ENCODE measurements around the gene GADD45A.

- no peak for TF ChIP-seq TAF1 (IDR thresholded peaks at IDR 0.05; ENCODE audit: control insufficient read depth, extremely low read depth, insufficient read depth, low read length, severe bottlenecking)
- TF ChIP-seq, protein P1, sequence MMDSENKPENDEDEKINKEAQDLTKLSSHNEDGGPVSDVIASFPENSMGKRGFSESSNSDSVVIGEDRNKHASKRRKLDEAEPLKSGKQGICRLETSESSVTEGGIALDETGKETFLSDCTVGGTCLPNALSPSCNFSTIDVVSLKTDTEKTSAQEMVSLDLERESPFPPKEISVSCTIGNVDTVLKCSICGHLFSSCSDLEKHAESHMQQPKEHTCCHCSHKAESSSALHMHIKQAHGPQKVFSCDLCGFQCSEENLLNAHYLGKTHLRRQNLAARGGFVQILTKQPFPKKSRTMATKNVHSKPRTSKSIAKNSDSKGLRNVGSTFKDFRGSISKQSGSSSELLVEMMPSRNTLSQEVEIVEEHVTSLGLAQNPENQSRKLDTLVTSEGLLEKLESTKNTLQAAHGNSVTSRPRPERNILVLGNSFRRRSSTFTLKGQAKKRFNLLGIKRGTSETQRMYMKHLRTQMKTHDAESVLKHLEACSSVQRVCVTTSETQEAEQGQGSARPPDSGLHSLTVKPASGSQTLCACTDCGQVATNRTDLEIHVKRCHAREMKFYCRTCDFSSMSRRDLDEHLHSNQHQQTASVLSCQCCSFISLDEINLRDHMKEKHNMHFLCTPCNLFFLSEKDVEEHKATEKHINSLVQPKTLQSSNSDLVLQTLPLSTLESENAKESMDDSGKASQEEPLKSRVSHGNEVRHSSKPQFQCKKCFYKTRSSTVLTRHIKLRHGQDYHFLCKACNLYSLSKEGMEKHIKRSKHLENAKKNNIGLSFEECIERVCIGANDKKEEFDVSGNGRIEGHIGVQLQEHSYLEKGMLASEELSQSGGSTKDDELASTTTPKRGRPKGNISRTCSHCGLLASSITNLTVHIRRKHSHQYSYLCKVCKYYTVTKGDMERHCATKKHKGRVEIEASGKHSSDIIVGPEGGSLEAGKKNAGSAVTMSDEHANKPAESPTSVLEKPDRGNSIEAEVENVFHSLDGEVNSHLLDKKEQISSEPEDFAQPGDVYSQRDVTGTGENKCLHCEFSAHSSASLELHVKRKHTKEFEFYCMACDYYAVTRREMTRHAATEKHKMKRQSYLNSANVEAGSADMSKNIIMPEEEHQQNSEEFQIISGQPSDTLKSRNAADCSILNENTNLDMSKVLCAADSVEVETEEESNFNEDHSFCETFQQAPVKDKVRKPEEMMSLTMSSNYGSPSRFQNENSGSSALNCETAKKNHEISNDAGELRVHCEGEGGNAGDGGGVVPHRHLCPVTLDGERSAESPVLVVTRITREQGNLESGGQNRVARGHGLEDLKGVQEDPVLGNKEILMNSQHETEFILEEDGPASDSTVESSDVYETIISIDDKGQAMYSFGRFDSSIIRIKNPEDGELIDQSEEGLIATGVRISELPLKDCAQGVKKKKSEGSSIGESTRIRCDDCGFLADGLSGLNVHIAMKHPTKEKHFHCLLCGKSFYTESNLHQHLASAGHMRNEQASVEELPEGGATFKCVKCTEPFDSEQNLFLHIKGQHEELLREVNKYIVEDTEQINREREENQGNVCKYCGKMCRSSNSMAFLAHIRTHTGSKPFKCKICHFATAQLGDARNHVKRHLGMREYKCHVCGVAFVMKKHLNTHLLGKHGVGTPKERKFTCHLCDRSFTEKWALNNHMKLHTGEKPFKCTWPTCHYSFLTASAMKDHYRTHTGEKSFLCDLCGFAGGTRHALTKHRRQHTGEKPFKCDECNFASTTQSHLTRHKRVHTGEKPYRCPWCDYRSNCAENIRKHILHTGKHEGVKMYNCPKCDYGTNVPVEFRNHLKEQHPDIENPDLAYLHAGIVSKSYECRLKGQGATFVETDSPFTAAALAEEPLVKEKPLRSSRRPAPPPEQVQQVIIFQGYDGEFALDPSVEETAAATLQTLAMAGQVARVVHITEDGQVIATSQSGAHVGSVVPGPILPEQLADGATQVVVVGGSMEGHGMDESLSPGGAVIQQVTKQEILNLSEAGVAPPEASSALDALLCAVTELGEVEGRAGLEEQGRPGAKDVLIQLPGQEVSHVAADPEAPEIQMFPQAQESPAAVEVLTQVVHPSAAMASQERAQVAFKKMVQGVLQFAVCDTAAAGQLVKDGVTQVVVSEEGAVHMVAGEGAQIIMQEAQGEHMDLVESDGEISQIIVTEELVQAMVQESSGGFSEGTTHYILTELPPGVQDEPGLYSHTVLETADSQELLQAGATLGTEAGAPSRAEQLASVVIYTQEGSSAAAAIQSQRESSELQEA (IDR thresholded peaks at IDR 0.05; ENCODE audit: low read depth): no peak
Observed at GRCh38 chr1:67683766-67684525, 1.1 kb upstream of the GADD45A start.
